Neural cell (in vitro differentiated cells): ENCODE measurements around the gene CCDC175.

Experiments used
- CTCF ChIP-seq: fragments of 450-650 bp; IDR thresholded peaks from 2 replicates; pipeline ENCODE4 v1.5.1; 2014; ENCODE audit warnings: antibody characterized with exemption, mild to moderate bottlenecking, moderate library complexity; ENCODE audit not compliant: poor library complexity, severe bottlenecking
- EP300 ChIP-seq: fragments of 450-650 bp; conservative IDR thresholded peaks from 2 replicates; pipeline ENCODE4 v1.6.1; 2014; ENCODE audit warnings: antibody characterized with exemption, mild to moderate bottlenecking, moderate library complexity; ENCODE audit not compliant: poor library complexity, severe bottlenecking
- EZH2 ChIP-seq: fragments of 200-600, 300-800 bp; shearing (Covaris generic), sonication (generic); IDR thresholded peaks from 2 replicates; pipeline ENCODE4 v1.6.1; 2014; ENCODE audit warnings: antibody characterized with exemption, low read length, borderline replicate concordance, mild to moderate bottlenecking; ENCODE audit not compliant: insufficient read depth, poor library complexity, severe bottlenecking
- MXI1 ChIP-seq: fragments of 450-650 bp; conservative IDR thresholded peaks from 2 replicates; pipeline ENCODE4 v1.6.1; 2014; ENCODE audit warnings: antibody characterized with exemption, mild to moderate bottlenecking; ENCODE audit not compliant: poor library complexity, severe bottlenecking
- POLR2AphosphoS5 ChIP-seq: IDR thresholded peaks from 2 replicates; pipeline ENCODE4 v1.6.1; 2012
- RAD21 ChIP-seq: fragments of 450-650 bp; conservative IDR thresholded peaks from 2 replicates; pipeline ENCODE4 v1.6.1; 2014; ENCODE audit warnings: antibody characterized with exemption, mild to moderate bottlenecking, moderate library complexity
- REST ChIP-seq: IDR thresholded peaks from 2 replicates; pipeline ENCODE4 v1.6.1; 2012; ENCODE audit warnings: borderline replicate concordance
- SMC3 ChIP-seq: fragments of 450-650 bp; conservative IDR thresholded peaks from 2 replicates; pipeline ENCODE4 v1.6.1; 2014; ENCODE audit warnings: antibody characterized with exemption, mild to moderate bottlenecking, moderate library complexity; ENCODE audit not compliant: poor library complexity
- TAF1 ChIP-seq: IDR thresholded peaks from 2 replicates; pipeline ENCODE4 v1.6.1; 2012; ENCODE audit warnings: low read depth

GRCh38 chr14:59619061-59619460 lies 42.4 kb upstream of the CCDC175 start:
- no peak for TF ChIP-seq CTCF
- no peak for TF ChIP-seq POLR2AphosphoS5
- no peak for TF ChIP-seq EP300
- no peak for TF ChIP-seq SMC3
- no peak for TF ChIP-seq TAF1
- TF ChIP-seq EZH2 = no peak
- no peak for TF ChIP-seq REST
- no peak for TF ChIP-seq RAD21
- TF ChIP-seq MXI1 = no peak
